ENCODE results near the gene SMIM32.

DNA sequence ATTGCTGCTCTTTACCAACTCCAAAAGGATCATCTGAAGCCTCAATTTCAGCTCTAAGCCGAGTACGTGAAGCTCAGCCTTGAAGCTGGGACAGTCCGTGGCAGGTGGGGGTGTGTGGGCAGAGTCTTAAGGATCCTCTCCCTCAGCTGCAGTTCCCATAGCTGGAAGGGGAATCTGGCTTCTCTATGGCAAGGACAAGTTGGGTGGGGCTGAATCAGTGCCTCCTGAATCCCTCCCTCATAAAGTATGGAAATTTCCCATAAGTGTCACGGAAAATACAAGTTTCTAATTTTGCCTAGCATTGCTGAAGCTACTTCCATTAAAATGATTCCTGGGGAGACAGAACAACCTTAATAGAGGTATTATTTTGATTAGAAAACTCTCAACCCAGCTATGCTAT is 47.9 kb upstream of the SMIM32 start:
- no peak for TF ChIP-seq POLR2A (IDR thresholded peaks at IDR 0.05; ENCODE audit: low read depth, low read length)
- TF ChIP-seq, protein P1, sequence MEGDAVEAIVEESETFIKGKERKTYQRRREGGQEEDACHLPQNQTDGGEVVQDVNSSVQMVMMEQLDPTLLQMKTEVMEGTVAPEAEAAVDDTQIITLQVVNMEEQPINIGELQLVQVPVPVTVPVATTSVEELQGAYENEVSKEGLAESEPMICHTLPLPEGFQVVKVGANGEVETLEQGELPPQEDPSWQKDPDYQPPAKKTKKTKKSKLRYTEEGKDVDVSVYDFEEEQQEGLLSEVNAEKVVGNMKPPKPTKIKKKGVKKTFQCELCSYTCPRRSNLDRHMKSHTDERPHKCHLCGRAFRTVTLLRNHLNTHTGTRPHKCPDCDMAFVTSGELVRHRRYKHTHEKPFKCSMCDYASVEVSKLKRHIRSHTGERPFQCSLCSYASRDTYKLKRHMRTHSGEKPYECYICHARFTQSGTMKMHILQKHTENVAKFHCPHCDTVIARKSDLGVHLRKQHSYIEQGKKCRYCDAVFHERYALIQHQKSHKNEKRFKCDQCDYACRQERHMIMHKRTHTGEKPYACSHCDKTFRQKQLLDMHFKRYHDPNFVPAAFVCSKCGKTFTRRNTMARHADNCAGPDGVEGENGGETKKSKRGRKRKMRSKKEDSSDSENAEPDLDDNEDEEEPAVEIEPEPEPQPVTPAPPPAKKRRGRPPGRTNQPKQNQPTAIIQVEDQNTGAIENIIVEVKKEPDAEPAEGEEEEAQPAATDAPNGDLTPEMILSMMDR (IDR thresholded peaks at IDR 0.05; ENCODE audit: extremely low read depth in 1 of 2, insufficient read depth in 1 of 2, low read depth in 1 of 2, low read length in 2 of 2), result no peak
- TF ChIP-seq EZH2 (IDR thresholded peaks at IDR 0.05; ENCODE audit: borderline replicate concordance, low read depth, low read length, severe bottlenecking), result no peak
- TF ChIP-seq, protein P2, sequence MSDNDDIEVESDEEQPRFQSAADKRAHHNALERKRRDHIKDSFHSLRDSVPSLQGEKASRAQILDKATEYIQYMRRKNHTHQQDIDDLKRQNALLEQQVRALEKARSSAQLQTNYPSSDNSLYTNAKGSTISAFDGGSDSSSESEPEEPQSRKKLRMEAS (IDR thresholded peaks at IDR 0.05; ENCODE audit: insufficient read depth, insufficient read length), result no peak
- TF ChIP-seq POLR2AphosphoS5 (IDR thresholded peaks at IDR 0.05; ENCODE audit: insufficient read depth, low read depth, low read length), result no peak

Measured in endothelial cell of umbilical vein (primary cell).